ENCODE results near the gene LCA5L.

LCA5L gene

GRCh38 chr21:39466584-39466983, 21.0 kb upstream of the LCA5L start:
- TF ChIP-seq CTCF (IDR thresholded peaks at IDR 0.05; ENCODE audit: borderline replicate concordance, insufficient read depth, low read depth, low read length) = no peak
- no peak overlapping the region for H3K4me3 ChIP-seq (ENCODE audit: low read depth, low read length)

GRCh38 chr21:39463308-39463707, 17.7 kb upstream of the LCA5L start:
- no peak for TF ChIP-seq CTCF (IDR thresholded peaks at IDR 0.05; ENCODE audit: borderline replicate concordance, insufficient read depth, low read depth, low read length)
- no peak overlapping the region for H3K4me3 ChIP-seq (ENCODE audit: low read depth, low read length)

GRCh38 chr21:39461419-39461818, 15.8 kb upstream of the LCA5L start:
- no peak for TF ChIP-seq CTCF (IDR thresholded peaks at IDR 0.05; ENCODE audit: borderline replicate concordance, insufficient read depth, low read depth, low read length)
- no peak overlapping the region for H3K4me3 ChIP-seq (ENCODE audit: low read depth, low read length)

- TF ChIP-seq CTCF (IDR thresholded peaks at IDR 0.05; ENCODE audit: borderline replicate concordance, insufficient read depth, low read depth, low read length) = no peak
- H3K4me3 ChIP-seq (ENCODE audit: low read depth, low read length) = no peak overlapping the region
These were observed 11.1 kb upstream of the LCA5L start for GRCh38 chr21:39456665-39457064.

- H3K4me3 ChIP-seq (ENCODE audit: low read depth, low read length) = no peak overlapping the region
- TF ChIP-seq CTCF (IDR thresholded peaks at IDR 0.05; ENCODE audit: borderline replicate concordance, insufficient read depth, low read depth, low read length) = no peak
These were observed 9.5 kb upstream of the LCA5L start for GRCh38 chr21:39454949-39455668.

- TF ChIP-seq CTCF (IDR thresholded peaks at IDR 0.05; ENCODE audit: borderline replicate concordance, insufficient read depth, low read depth, low read length) = no peak
- no peak overlapping the region for H3K4me3 ChIP-seq (ENCODE audit: low read depth, low read length)
These were observed 8.1 kb upstream of the LCA5L start for GRCh38 chr21:39453571-39454179.

GRCh38 chr21:39452970-39453342, 7.4 kb upstream of the LCA5L start:
- H3K4me3 ChIP-seq (ENCODE audit: low read depth, low read length) = no peak overlapping the region
- no peak for TF ChIP-seq CTCF (IDR thresholded peaks at IDR 0.05; ENCODE audit: borderline replicate concordance, insufficient read depth, low read depth, low read length)
